HG03039 (cell line): ENCODE data around the gene CCL19.

Source experiments
- ATAC-seq: cut with Tn5 transposase; IDR thresholded peaks from one replicate; pipeline ENCODE4 v1.9.1; 2021; ENCODE audit warnings: mild to moderate bottlenecking, moderate library complexity; ENCODE audit not compliant: unreplicated experiment

The CCL19 gene

GRCh38 chr9:34701023-34701768, 10.1 kb upstream of the CCL19 start:
- ATAC-seq, result no peak

DNA sequence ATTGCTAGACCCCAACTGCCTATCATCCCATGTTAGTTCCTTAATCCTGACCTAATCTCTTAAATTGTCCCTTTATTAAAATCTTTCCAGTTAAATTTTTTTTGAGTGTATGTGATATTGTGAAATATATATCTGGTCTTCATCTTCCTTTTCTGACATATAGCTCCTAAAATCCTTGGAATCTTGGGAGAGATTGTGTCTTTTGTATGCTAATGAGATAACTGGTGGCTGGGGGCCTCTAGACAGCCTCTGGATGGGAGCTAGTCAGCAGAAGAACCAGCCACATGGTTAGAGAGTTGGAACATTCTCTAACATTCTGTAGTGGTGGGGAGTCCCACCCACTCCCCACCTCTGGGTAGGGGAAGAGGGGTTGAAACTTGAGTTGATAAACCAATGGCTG, 3.7 kb upstream of the CCL19 start:
- ATAC-seq, result no peak

DNA sequence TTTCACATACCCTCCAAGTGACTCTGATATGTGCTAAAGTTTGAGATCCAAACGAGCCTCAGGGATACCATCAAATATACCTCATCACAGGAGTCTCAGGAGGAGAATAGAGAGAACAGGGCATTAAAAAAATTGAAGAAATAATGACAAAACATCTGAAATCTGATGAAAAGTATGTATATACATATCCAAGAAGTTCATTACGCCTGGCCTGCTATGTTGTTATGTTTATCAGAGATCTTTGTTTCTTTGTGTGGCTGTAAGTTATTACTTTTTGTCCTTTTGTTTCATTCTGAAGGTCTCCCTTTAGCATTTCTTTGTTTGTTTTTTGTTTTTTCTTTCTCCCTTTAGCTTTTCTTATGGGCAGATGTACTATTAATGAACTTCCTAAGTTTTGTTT, 2.5 kb upstream of the CCL19 start:
- no peak for ATAC-seq

GRCh38 chr9:34691936-34692315, 850 bp upstream of the CCL19 start:
- ATAC-seq, result no peak

- no peak for ATAC-seq
Measured at GRCh38 chr9:34689512-34689911, 1.6 kb downstream of the CCL19 start.

GRCh38 chr9:34689116-34689470, 2.0 kb downstream of the CCL19 start:
- no peak for ATAC-seq

- no peak for ATAC-seq
Measured at GRCh38 chr9:34688329-34689115, 2.6 kb downstream of the CCL19 start.

DNA sequence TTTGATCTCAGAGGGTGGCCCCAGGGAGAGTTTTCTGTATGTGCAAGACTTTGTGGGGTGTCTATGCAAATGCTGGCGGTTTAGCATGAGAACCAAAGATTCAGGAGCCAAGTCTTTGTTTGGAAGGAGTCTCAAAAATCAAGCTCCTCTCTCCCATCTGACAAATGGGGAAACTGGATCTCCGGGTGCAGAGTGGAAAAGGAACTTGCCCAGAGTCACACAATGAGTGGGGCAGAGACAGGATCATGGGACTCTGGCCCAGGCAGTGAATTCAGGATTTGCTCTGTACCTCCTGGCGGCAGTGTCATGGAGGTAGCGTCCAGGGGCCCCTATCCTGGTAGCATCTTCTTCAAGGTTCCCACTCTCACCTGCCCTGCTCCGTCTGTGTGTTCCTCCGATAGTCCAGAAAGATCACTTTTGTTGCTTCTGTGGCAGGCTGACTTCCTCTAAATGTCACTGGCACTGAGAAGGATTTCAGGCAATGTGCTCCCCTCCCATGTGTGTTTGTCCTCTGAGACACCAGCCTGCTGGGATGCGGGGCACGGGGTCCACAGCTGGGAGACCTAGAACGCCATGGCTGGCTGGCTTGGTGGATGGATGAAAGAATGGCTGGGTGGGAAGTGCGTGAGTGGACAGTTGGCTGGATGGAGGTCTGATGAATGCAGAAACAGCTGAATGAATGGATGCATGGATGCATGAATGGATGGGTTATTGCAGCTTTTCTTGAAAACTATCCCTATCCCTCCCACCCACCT, 3.6 kb downstream of the CCL19 start:
- ATAC-seq, result no peak

GRCh38 chr9:34686732-34687131, 4.3 kb downstream of the CCL19 start:
- ATAC-seq, result no peak

GRCh38 chr9:34686231-34686630, 4.8 kb downstream of the CCL19 start:
- no peak for ATAC-seq

- no peak for ATAC-seq
Measured at GRCh38 chr9:34685591-34685990, 5.5 kb downstream of the CCL19 start.

DNA sequence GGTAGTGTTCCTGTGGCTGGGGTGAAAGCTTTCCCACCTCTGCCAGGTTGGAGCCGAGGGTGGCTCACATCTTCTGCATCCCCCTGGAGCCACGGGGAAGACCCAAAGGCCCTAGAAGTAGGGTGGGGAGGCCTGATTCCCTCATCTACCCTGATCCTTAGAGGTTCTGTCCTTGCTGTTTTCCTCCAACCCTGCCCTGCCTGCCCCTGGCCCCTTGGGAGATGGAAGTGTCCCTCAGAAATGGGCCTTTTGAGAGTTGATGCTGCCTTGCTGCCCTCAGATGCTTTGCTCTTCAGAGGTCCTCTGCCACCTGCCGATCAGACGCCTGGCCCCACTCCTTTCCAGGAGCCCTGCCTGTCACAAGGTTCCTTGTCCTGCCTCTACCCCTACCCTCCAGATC, 6.3 kb downstream of the CCL19 start:
- ATAC-seq, result no peak

- ATAC-seq, result no peak
Measured at GRCh38 chr9:34684145-34684544, 6.9 kb downstream of the CCL19 start.

DNA sequence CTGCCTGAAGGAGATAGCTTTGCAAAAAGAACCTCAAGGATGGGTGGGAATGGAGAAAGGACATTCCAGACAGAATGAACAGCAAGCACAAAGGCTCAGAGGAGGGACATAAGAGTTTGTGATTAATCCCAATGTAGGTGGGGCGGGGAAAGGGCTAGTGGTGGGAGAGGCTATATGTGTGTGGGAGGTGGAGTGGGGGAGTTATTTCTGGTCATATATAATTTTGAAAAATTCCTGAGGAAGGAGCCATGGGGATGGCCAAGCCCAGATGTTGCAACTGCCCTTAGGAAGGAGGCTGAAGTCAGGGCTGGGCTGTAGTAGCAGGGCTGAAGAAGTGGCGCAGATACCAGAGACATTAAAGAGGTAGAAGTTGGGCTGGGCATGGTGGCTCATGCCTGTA, 15.2 kb downstream of the CCL19 start:
- no peak for ATAC-seq

- no peak for ATAC-seq
Measured at GRCh38 chr9:34675048-34675714, 15.9 kb downstream of the CCL19 start.

DNA sequence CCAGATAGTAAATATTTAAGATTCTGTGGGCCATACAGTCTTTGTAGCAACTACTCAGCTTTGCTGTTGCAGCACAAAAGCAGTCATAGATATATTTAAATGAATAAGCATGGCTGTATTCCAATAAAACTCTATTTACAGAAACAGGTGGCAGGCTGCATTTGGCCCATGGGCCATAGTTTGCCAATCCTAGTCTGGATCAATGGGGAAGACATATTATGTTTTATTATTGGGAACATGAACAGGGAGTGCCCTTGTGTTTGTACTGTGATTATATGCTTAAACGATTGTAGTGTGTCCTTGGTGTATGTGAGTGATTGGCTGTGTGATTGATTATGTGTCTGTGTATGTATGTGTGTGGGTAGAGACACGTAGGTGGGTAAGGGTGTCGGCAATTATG, 16.6 kb downstream of the CCL19 start:
- ATAC-seq, result no peak

DNA sequence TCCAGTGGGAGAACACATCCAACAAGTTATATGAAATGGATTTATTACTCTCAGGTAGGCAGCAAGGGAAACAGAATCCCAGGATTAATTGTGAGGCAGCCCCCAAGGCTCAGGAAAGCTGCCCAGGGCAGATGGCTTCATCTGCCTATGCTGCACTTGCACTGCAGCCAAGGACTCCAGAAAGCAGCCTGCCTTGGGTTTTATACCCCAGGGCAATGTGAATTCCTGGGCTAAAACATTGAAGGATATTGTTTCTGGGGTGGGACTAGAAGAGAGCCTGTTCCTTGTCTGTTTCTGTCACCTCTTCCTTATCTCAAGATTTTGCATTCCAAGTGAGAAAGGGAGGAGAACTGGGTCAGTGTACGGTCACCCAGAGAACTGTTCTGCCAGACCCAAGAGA, 19.8 kb downstream of the CCL19 start:
- no peak for ATAC-seq

DNA sequence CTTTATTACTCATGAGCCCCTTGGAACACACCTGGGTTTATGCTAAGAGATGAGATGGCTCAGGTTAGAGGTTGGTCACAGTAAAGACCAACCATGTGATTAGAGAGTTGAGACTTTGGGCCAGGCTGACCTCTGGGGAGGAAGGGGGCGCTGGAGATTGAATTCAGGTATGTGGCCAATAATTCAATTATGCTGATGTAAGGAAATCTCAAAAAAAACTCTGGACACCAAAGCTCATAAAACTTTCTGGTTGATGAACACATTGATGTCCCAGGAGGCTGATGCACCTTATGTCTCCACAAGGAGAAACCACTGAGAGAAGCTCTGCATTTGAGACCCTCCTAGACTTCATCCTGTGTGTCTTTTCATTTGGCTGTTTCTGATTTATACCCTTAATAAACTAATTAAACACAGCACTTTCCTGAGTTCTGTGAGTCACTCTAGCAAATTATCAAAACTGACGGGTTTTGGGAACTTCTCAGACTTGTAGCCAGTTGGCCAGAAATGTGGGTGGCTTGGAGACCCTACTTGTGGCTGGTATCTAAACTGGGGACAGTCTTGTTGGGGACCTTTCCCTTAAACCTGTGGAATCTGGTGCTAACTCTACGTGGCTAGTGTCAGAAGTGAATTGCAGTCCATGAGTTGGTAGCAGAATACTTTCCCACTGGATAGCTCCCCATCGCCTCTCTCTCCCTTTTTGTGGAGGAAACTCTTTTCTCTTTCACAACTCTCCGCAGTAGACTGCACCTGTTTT, 21.1 kb downstream of the CCL19 start:
- no peak for ATAC-seq

- ATAC-seq, result peak; percentile 58
Measured at GRCh38 chr9:34665381-34666250, 25.5 kb downstream of the CCL19 start.

GRCh38 chr9:34665067-34665380, 26.1 kb downstream of the CCL19 start:
- ATAC-seq, result no peak
